Placental pericyte (primary cell): ENCODE measurements around the gene GABARAPL1. TPM values are rescaled to one million over a fixed set of nuclear protein-coding genes. Genes with fewer than 3 reads are reported as not detected.

Source experiments
- total RNA-seq: library from RNA; depleted of rRNA; stranded (reverse); fragments of >200 nt; gene quantifications from 2 replicates; pipeline ENCODE4 v1.2.3, GENCODE V29; 2012

Gene GABARAPL1
- total RNA-seq = 35.5 and 229 TPM in 2 replicates

GRCh38 chr12:10212739-10213131, at the start of gene GABARAPL1:
TSS of gene GABARAPL1 (plus strand) at chr12:10212877. CDS start at chr12:10213130, 253 bp downstream.

GRCh38 chr12:10171973-10172728, 40.5 kb upstream of the GABARAPL1 start, which contains the start of gene OLR1:
TSS of gene OLR1 (minus strand) at chr12:10172132. CDS start at chr12:10172077, 55 bp downstream.

GRCh38 chr12:10178821-10179220, 33.9 kb upstream of the GABARAPL1 start, which contains the start of gene TMEM52B:
TSS of gene TMEM52B (plus strand) at chr12:10179032. CDS start at chr12:10179575, 543 bp downstream.

Other genes with a start within 250 kb of the GABARAPL1 start
- 0.14 TPM in 1 of 2 replicates, not detected in the other for gene CLEC12A, start 241.5 kb upstream of the GABARAPL1 start, total RNA-seq
- not detected in 2 replicates for gene CLEC1B, start 213.8 kb upstream of the GABARAPL1 start, total RNA-seq
- gene CLEC12B, start 202.2 kb upstream of the GABARAPL1 start, total RNA-seq = not detected in 2 replicates
- gene CLEC9A, start 182.2 kb upstream of the GABARAPL1 start, total RNA-seq = not detected in 2 replicates
- not detected in 2 replicates for gene CLEC1A, start 113.9 kb upstream of the GABARAPL1 start, total RNA-seq
- gene CLEC7A, start 82.7 kb upstream of the GABARAPL1 start, total RNA-seq = 0.14 TPM in 1 of 2 replicates, not detected in the other
- 8.7 and 188 TPM in 2 replicates for gene OLR1, start 40.7 kb upstream of the GABARAPL1 start, total RNA-seq
- 15.6 and 71.6 TPM in 2 replicates for gene TMEM52B, start 33.8 kb upstream of the GABARAPL1 start, total RNA-seq
- 0.22 and 1.3 TPM in 2 replicates for gene KLRD1, start 95.0 kb downstream of the GABARAPL1 start, total RNA-seq
- not detected in 2 replicates for gene KLRK1, start 177.2 kb downstream of the GABARAPL1 start, total RNA-seq
- not detected in 2 replicates for gene KLRC4, start 196.9 kb downstream of the GABARAPL1 start, total RNA-seq
- gene KLRC3, start 207.7 kb downstream of the GABARAPL1 start, total RNA-seq = not detected in 2 replicates
- not detected in 2 replicates for gene KLRC2, start 223.1 kb downstream of the GABARAPL1 start, total RNA-seq
- not detected in 2 replicates for gene KLRC1, start 240.5 kb downstream of the GABARAPL1 start, total RNA-seq